Adrenal gland (tissue), 5 donors: ENCODE results near the gene CNGA3.
"Not testable (repeated sequence)": the region's sequence is repeated elsewhere in the genome, so short reads cannot be mapped to it uniquely, and the experiment has no call there.

Experiments
- CTCF ChIP-seq, 6 experiments: fragments of 450-650 bp in 4 of 6; fragments of 200-600 bp in 2 of 6; sonication (generic) in 1 of 6; IDR thresholded peaks; 1 replicate in 5 of 6; 2 replicates in 1 of 6; pipeline versions ENCODE4 v1.5.1 to v1.8.0; 2016 to 2021; ENCODE audit warnings: antibody characterized with exemption in 6 of 6, mild to moderate bottlenecking in 2 of 6, moderate library complexity in 1 of 6
- POLR2A ChIP-seq, 2 donors: fragments of 450-650 bp; IDR thresholded peaks; one replicate each; pipeline ENCODE4 v1.6.1; 2017; ENCODE audit warnings: antibody characterized with exemption in 2 of 2, mild to moderate bottlenecking in 2 of 2, moderate library complexity in 1 of 2
- donor health status: DM: no; HTN: no; CAD: no.

GRCh38 chr2:98414246-98414645 lies 68.0 kb downstream of the CNGA3 start:
- not testable (repeated sequence) for TF ChIP-seq POLR2A, CTCF (IDR thresholded peaks at IDR 0.05)
